Activated CD4-positive, alpha-beta T cell treated with anti-CD3 and anti-CD28 coated beads, Interleukin-2, amount 50 U/mL, for 16 hours (primary cell): Measurements from ENCODE around the gene CYP2A6.
"Not testable (repeated sequence)": the region's sequence is repeated elsewhere in the genome, so short reads cannot be mapped to it uniquely, and the experiment has no call there.

Experiments
- DNase-seq: peaks from one replicate; pipeline ENCODE4 v3.0.0-alpha.2; 2020

The CYP2A6 gene, protein sequence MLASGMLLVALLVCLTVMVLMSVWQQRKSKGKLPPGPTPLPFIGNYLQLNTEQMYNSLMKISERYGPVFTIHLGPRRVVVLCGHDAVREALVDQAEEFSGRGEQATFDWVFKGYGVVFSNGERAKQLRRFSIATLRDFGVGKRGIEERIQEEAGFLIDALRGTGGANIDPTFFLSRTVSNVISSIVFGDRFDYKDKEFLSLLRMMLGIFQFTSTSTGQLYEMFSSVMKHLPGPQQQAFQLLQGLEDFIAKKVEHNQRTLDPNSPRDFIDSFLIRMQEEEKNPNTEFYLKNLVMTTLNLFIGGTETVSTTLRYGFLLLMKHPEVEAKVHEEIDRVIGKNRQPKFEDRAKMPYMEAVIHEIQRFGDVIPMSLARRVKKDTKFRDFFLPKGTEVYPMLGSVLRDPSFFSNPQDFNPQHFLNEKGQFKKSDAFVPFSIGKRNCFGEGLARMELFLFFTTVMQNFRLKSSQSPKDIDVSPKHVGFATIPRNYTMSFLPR

DNA sequence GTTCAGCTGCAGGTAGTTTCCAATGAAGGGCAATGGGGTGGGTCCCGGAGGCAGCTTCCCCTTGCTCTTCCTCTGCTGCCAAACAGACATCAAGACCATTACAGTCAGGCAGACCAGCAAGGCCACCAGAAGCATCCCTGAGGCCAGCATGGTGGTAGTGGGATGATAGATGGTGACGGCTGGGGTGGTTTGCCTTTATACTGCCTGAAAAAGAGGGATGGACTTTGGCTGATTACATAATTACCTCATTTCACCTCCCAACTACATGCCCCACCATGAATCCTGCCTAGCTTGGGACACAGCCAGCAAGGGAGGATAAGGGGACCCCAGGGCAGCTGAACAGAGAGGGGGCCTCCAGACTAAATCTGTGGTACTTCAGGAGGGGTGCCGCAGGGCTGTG lies at the start of gene CYP2A6:
Gene CYP2A6 (minus strand): TSS at position 171 of the 400 bp plus-strand sequence. CDS start 21 bp downstream, at position 150.
- not testable (repeated sequence) for DNase-seq

DNA sequence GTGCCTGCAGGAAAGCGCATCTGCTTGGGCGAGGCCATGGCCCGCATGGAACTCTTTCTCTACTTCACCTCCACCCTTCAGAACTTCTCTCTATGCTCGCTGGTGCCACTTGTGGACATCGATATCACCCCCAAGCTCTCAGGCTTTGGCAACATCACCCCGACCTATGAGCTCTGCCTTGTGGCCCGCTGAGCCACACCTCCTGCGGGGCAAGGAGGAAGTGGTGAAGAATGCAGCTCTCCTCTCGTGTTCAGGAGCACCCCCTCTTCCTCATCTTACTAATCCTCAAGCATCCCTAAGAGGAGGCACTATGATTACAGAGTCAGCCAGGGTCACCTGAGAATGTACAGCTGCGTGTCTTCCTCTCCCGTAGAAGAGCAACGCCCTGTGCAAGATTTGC lies 49.7 kb upstream of the CYP2A6 start:
- DNase-seq: peak; percentile 28

DNA sequence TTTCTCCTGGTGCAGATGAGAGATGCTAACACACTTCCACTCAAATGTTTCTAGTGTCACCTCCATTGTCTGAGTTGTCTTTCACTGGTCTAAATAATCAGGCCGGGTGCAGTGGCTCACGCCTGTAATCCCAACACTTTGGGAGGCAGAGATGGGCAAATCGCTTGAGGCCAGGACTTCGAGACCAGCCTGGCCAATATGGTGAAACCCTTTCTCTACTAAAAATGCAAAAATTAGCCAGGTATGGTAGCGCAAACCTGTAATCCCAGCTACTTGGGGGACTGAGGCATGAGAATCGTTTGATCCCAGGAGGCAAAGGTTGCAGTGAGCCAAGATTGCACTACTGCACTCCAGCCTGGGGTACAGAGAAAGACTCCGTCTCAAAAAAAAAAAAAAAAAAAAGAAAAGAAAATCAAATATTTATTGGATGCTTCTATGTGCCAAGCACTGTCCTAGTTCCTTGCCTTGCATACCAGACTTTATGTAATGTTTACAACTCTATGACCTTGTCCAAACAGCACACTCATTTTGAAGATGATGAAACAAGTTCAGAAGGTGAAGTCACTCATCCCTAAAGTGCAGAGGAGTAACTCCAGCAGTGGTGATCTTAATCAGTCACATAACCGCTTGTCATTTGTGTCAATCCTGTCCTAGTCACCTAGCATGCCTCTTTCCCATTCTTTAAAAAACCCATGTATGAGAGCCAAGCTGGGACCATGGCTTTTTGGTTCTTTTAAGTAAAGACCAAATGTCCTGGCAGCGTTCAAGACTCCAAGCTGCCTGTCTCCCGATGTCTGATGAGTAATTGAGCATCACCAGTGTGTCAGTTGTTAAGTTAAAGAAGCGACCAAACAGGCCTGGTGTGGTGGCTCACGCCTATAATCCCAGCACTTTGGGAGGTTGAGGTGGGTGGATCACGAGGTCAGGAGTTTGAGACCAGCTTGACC lies 46.9 kb upstream of the CYP2A6 start:
- peak; percentile 55 for DNase-seq

DNA sequence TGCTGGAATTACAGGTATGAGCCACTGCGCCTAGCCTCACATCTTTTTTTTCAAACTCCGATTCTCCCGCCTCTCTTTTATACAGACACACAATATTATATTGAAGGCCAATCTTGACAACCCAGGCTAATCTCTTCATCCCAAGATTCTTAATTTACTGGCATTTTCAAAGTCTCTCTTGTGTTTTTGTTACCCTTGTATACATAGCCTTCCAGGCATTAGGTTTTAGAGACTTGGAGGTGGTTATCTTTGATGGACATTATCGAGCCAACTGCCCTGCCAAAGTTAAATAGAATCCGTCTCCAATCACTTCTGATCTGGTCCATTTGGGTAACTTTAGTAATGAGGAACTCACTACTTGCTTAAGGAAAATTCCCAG lies 46.2 kb upstream of the CYP2A6 start:
- DNase-seq: no peak

DNA sequence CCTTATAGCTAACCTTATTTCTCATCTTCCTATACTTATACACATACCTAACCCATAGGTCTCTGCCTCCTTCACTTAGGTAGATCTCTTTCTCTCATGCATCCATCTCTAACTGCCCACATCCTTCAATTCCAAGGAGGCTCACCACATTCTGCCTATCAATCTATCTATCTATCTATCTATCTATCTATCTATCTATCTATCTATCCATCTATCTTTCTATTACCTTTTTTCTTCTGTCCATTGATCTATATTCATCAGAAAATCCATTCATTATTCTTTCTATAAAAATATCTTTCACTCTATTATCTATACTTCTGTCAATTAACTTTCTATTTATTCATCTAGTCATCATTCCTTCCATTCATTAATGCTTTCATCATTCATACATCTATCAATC lies 42.9 kb upstream of the CYP2A6 start:
- no peak for DNase-seq

DNA sequence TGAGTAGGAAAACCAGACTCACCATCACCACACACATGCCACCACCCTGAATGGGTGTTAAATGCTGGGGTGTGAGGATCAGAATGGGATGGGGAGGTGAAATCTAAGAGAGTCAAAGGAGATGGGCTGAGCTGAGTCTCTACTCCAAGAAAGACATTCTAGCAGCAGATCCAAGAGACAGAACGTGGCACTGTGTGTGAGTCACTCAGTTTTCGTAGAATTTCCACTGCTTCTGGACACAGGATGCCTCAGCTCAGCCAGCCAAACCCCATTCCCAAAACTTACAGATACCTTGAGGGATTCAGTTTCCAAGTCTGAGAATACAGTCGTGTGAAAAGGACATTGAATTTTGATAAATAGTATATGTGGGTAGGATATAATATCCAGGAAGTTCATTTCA lies 39.1 kb upstream of the CYP2A6 start:
- DNase-seq: no peak

DNA sequence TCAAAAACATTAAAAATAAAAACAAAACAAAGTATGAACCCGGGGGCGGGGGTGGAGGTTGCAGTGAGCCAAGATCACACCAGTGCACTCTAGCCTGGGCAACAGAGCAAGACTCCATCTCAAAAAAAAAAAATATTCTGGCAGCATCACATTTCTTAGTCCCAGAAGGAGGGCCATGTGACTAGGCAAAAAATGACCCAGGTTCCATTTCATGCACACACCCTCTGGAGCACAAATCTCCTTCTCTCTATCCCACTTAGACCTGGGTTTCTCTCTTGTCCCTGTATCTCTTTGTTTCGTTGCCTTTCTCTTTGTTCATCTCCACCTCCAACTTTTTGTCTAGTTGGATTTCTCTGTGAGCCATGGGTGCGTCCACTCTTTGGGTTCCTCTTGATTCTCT lies 37.9 kb upstream of the CYP2A6 start:
- no peak for DNase-seq

DNA sequence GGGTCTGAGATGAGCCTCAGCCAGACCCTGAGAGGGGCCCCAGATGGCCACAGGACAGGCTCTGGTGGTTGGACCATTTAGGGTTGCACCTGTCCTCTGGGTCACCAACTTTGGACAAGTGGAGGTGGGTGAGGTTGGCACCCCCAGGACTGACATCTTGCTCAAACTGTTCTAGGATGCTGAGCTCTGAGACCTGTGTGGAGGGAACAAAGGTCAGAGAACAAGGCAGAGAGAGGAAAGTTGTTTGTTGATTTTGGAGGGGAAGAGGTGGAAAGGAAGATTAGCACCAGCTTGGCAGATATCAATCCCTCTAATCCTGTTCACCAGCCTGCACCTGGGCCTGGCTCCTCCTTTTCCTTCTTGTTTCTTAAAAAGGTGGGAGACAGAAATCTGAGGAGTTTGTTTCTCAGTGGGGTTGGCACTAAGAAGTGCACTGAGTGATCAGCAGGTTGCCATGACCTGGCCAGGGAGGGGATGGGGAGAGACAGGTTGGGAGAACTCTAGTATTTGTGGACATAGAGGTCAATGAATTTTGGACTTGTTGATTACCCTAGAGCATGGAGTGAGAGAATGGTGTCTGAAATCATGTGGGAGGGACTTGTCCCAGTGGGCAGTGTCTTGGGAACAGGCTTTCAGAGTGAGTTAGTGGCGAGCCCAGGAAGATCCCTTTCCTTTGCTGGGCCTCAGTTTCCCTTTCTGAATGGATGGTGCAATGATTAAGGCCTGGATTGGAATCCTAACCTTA lies 34.1 kb upstream of the CYP2A6 start:
- DNase-seq: not testable (repeated sequence)

DNA sequence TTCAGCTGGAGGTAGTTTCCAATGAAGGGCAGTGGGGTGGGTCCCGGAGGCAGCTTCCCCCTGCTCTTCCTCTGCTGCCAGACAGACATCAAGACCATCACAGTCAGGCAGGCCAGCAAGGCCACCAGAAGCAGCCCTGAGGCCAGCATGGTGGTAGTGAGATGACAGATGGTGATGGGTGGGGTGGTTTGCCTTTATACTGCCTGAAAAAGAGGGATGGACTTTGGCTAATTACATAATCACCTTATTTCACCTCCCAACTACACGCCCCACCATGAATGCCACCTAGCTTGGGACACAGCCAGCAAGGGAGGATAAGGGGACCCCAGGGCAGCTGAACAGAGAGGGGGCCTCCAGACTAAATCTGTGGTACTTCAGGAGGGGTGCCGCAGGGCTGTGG lies 31.8 kb upstream of the CYP2A6 start, which contains the start of gene CYP2A7:
Gene CYP2A7 (minus strand): TSS at position 170 of the 400 bp plus-strand sequence. CDS start 21 bp downstream, at position 149.
- not testable (repeated sequence) for DNase-seq

DNA sequence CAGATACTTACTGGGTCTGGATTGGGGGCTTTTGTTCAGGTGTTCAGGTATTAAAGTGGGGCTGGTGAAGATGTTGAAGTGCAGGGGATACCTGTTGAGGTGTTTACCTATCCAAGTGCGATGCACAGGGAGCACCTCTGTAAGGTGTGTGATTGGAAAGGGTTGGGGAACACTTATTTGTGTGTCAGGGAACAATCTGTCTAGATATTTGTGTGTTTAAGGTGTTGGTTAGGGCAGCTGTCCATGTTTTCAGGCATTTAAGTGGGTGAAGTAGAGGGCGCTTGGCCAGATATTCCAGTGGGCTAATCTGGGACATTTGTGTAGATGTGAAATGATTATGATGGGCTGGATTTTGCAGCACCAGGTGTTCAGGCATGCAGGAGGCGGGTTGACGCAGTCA lies 29.1 kb upstream of the CYP2A6 start:
- not testable (repeated sequence) for DNase-seq

DNA sequence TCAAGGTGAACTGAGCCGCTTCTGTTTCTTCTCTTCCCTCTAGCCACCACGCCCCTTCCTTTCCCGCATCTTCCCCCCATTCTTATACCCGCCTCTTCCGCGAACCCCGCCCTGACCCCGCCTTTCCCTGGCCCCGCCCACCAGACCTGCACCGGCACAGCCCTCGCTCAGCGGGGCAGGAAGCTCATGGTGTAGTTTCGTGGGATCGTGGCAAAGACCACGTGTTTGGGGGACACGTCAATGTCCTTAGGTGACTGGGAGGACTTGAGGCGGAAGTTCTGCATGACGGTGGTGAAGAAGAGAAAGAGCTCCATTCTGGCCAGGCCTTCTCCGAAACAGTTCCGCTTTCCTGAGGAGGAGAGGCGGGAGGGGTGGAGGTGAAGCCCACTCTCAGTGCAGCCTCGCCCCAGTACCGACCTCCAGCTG lies 25.3 kb upstream of the CYP2A6 start:
- DNase-seq: peak; percentile 91

DNA sequence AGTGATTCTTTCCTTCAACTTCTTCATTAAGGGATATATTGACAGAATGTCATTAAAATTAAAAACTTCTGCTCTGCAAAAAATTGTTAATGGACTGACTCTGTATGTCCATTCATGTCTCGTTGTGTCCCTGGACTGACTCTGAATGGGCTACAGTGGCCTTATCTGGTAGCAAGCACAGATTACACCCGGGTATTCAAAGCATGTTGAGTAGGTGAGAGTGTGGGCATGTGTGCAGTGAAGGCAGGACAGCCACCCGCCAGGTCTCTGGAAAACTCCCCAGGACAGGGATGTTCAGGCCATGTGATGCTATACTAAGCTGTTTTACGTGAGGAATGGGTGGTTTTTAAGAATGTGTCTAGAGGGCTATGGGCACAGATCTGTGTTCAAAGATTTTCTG lies 24.6 kb upstream of the CYP2A6 start:
- DNase-seq: not testable (repeated sequence)

DNA sequence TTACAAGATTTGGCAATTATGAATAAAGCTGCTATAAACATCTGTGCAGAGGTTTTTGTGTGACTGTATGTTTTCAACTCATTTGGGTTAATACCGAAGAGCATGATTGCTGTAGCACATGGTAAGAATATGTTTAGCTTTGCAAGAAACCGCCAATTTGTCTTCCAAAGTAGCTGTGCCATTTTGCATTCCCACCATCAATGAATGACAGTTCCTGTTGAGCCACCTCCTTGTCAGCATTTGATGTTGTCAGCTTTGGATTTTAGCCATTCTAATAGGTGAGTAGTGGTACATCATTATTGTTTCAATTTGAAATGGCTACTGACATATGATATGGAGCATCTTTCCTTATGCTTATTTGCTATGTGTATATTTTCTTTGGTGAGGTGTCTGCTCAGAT lies 23.6 kb upstream of the CYP2A6 start:
- not testable (repeated sequence) for DNase-seq

DNA sequence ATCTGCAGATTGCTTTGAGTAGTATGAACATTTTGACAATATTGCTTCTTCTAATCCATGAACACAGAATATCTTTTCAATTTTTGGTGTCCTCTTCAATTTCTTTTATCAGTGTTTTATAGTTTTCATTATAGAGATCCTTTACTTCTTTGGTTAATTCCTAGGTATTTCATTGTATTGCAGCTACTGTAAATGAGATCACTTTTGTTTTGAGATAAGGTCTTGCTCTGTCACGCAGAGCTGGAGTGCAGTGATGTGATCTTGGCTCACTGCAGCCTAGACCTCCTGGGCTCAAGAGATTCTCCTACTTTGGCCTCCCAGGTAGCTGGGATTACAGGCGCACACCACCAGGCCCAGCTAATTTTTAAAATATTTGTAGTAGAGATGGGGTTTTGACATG lies 22.0 kb upstream of the CYP2A6 start:
- DNase-seq: no peak

DNA sequence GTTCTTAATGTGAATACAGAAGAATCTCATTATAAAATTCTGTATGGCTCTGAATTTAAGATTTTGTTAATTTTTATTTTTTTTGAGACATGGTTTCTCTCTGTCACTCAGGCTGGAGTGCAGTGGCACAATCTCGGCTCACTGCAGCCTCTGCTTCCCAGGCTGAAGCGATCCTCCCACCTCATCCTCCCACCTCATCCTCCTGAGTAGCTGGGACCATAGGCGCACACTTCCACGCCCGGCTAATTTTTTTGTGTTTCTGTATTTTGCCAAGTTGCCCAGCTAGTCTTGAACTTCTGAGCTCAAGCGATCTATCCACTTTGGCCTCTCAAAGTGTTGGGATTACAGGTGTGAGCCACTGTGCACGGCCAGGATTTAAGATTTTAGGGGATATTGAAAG lies 17.5 kb upstream of the CYP2A6 start:
- no peak for DNase-seq

DNA sequence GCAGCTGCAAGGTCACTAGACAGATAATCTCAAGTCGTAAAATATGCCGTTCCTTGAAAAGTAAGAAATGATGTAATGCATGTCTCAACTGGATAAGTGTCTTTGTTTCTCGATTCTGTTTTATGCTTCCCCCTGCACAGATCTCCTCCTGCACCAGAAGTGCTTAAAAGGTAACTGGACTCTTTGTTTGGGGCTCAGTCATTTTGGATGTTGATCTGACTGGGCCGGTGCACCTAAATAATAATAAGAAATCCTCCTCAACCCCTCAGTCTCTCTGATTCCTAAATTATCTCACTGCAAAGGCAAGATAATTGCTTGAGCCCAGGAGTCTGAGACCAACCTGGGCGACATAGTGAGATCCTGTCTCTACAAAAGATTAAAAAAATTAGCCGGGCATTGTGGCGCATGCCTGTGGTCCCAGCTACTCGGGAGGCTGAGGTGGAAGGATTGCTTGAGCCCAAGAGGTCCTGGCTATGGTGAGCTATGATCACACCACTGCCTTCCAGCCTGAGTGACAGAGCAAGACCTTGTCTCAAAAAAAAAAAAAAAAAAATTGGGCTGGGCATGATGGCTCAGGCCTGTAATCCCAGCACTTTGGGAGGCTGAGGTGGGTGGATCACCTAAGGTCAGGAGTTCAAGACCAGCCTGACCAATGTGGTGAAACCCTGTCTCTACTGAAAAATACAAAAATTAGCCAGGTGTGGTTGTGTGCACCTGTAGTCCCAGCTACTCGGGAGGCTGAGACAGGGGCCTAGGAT lies 14.7 kb upstream of the CYP2A6 start:
- not testable (repeated sequence) for DNase-seq

DNA sequence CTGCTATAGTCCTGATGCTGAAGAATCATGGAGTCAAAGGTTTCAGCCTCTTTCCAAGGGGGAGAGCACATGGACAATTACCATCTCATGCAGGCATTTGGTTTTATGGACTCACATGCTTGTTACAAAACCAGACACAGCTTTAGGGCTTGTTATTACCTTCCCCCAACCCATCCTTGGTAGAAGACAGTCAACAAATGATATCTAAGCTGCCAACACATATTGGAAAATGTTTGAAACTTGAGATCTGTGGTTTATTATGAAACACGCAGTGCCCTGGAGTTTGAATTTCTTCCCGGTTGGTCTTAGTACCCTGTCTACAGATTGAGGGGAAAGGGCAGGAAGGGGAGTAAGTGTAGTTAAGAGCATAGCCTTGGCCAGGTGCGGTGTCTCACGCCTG lies 12.5 kb upstream of the CYP2A6 start:
- DNase-seq: no peak

DNA sequence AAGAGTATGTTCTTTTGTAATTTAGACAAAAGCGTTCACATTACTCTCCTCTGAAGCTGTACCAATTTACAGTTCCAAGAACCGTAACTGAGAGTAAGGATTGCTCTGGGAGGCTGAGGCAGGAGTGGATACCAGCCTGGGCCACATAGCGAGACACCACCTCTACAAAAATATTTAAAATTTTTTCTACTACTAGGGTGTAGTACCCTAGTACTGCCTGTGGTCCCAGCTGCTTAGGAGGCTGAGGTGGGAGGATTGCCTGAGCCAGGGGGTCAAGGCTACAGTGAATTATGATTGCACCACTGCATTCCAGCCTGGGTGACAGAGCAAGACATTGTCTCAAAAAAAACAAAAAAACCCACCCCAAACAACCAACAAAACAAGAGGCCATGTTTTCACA lies 12.1 kb upstream of the CYP2A6 start:
- DNase-seq: no peak

DNA sequence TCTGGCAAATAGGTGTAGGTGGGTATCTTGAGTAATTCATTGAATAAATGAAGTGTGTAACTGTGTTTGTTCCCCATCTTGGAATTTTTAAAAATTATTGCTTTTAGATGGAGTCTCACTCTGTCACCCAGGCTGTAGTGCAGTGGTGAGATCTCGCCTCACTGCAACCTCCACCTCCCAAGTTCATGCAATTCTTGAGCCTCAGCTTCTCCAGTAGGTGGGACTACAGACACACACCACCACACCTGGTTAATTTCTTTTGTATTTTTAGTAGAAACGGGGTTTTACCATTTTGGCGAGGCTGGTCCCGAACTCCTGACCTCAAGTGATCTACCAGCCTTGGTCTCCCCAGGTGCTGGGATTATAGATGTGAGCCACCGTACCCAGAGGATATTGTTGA lies 7.9 kb upstream of the CYP2A6 start:
- DNase-seq: no peak

DNA sequence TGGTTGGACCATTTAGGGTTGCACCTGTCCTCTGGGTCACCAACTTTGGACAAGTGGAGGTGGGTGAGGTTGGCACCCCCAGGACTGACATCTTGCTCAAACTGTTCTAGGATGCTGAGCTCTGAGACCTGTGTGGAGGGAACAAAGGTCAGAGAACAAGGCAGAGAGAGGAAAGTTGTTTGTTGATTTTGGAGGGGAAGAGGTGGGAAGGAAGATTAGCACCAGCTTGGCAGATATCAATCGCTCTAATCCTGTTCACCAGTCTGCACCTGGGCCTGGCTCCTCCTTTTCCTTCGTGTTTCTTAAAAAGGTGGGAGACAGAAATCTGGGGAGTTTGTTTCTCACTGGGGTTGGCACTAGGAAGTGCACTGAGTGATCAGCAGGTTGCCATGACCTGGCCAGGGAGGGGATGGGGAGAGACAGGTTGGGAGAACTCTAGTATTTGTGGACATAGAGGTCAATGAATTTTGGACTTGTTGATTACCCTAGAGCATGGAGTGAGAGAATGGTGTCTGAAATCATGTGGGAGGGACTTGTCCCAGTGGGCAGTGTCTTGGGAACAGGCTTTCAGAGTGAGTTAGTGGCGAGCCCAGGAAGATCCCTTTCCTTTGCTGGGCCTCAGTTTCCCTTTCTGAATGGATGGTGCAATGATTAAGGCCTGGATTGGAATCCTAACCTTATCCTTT lies 2.4 kb upstream of the CYP2A6 start:
- DNase-seq: not testable (repeated sequence)

DNA sequence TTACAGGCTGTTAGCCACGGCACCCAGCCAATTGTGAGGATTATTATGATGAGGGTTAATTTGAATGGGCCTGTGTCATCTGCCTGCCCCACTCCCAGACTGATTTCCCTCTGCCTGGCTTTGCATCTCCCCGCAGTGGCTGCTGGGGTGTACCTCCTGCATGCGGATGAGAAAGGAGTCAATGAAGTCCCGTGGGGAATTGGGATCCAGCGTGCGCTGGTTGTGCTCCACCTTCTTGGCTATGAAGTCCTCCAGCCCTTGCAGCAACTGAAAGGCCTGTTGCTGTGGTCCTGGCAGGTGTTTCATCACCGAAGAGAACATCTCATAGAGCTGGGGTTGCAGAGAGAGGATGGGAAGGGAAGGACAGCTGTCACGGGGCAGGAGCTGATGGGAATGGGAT lies 3.5 kb downstream of the CYP2A6 start:
- DNase-seq: not testable (repeated sequence)
